Endodermal cell (in vitro differentiated cells): Measurements from ENCODE around the gene IL31RA. TPM values are rescaled to one million over a fixed set of nuclear protein-coding genes. Genes with fewer than 3 reads are reported as not detected.
A peak's percentile ranks its signal among the peaks of the same experiment; 100 is the strongest.

Experiments
- DNase-seq: peaks from one replicate; pipeline ENCODE4 v3.0.0-alpha.2; 2017
- H3K27ac ChIP-seq: 2 replicates; pipeline ENCODE4 v1.5.1; 2013; ENCODE audit warnings: mild to moderate bottlenecking, low read depth, low read length, moderate library complexity
- H3K27me3 ChIP-seq: 2 replicates; pipeline ENCODE4 v1.6.1; 2013; ENCODE audit warnings: mild to moderate bottlenecking, low read length, moderate library complexity; ENCODE audit not compliant: insufficient read depth, control insufficient read depth, poor library complexity, severe bottlenecking
- H3K36me3 ChIP-seq: 2 replicates; pipeline ENCODE4 v1.7.0; 2013; ENCODE audit warnings: mild to moderate bottlenecking, low read length, moderate library complexity; ENCODE audit not compliant: control insufficient read depth, insufficient read depth
- H3K4me1 ChIP-seq: one replicate; pipeline ENCODE4 v1.7.0; 2013; ENCODE audit warnings: low read length; ENCODE audit not compliant: control insufficient read depth, insufficient read depth
- H3K4me3 ChIP-seq: 2 replicates; pipeline ENCODE4 v1.5.1; 2013; ENCODE audit warnings: mild to moderate bottlenecking, low read length, moderate library complexity
- H3K9ac ChIP-seq: 2 replicates; pipeline ENCODE4 v1.6.1; 2013; ENCODE audit warnings: mild to moderate bottlenecking, low read length, moderate library complexity; ENCODE audit not compliant: poor library complexity, severe bottlenecking; ENCODE audit errors: extremely low read depth
- H3K9me3 ChIP-seq: 2 replicates; pipeline ENCODE4 v1.6.1; 2013; ENCODE audit warnings: mild to moderate bottlenecking, low read length, moderate library complexity; ENCODE audit not compliant: control insufficient read depth
- H3K27ac Mint-ChIP-seq: 2 replicates; pipeline ENCODE4 v1.8.0; 2020; ENCODE audit warnings: mixed read lengths
- H3K27me3 Mint-ChIP-seq: 2 replicates; pipeline ENCODE4 v1.8.0; 2021; ENCODE audit warnings: mild to moderate bottlenecking, mixed read lengths; ENCODE audit not compliant: insufficient read depth
- H3K36me3 Mint-ChIP-seq: 2 replicates; pipeline ENCODE4 v1.8.0; 2020; ENCODE audit warnings: low read depth, mixed read lengths
- H3K4me1 Mint-ChIP-seq: 2 replicates; pipeline ENCODE4 v1.8.0; 2020; ENCODE audit warnings: mixed read lengths
- H3K4me3 Mint-ChIP-seq: 2 replicates; pipeline ENCODE4 v1.8.0; 2020; ENCODE audit warnings: mild to moderate bottlenecking, moderate library complexity, mixed read lengths
- H3K9me3 Mint-ChIP-seq: 2 replicates; pipeline ENCODE4 v1.8.0; 2020; ENCODE audit warnings: mild to moderate bottlenecking, mixed read lengths
- WGBS, 2 experiments: methylation state at CpG; one replicate each; pipeline versions ENCODE4 v1.1.5 to v1.1.7; 2013; ENCODE audit warnings: missing lambda C conversion rate in 2 of 2, mixed read lengths in 1 of 2; ENCODE audit not compliant: insufficient coverage in 1 of 2, insufficient read length in 1 of 2; 5-methylcytosine and 5-hydroxymethylcytosine counted together
- total RNA-seq, 2 donors: library from RNA; stranded (reverse); fragmentation: NEBNext Ultra II Directional in 1 of 2; extraction: Animal tissue kit (Norgen Biotek cat#: 25700) in 1 of 2; gene quantifications; 2 replicates in 1 of 2; 3 replicates in 1 of 2; pipeline ENCODE4 v1.2.1, GENCODE V29; 2021
- TF ChIP-seq, protein P1 (sequence below): fragments of 200-600 bp; sonication (generic); conservative IDR thresholded peaks from 2 replicates; pipeline ENCODE4 v1.5.0; 2021; ENCODE audit warnings: antibody characterized with exemption, mild to moderate bottlenecking

Gene IL31RA
- total RNA-seq, 2 donors from 2014 or later: not detected

DNA sequence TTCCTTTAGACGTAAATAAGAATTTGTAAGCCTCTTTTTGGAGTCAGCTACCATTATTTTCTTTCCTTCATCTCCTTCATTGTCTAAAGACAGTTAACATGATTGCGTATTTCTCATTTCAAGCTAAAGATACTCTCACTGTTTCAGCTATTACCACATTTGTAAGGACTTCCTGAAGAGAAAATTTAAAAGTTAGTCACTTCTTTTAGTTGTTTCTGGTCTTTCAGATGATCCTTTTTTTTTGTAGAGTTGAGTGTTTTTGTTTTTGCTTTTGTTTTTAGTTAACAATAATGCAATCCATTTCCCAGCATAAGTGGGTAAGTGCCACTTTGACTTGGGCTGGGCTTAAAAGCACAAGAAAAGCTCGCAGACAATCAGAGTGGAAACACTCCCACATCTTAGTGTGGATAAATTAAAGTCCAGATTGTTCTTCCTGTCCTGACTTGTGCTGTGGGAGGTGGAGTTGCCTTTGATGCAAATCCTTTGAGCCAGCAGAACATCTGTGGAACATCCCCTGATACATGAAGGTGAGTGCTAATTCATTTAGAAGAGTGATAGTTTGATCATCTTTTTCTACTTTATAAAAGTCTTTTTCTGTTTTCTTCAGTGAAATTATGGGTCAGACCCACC, 2.0 kb downstream of the IL31RA start:
- 90 to 100% methylated on average over 1 to 3 of the region's 3 CpGs for WGBS, 2 experiments
- H3K4me3 Mint-ChIP-seq: no peak overlapping the region
- Histone ChIP-seq H3K4me1 (no peaks in the 10 kb centered on the region), H3K9me3 (no peaks in the 10 kb centered on the region), H3K27ac (no peak overlapping the region), H3K4me3 (no peak overlapping the region), H3K36me3 (no peaks in the 10 kb centered on the region), H3K9ac (no peak overlapping the region), H3K27me3 (no peaks in the 10 kb centered on the region)
- no peaks in the 10 kb centered on the region for H3K27me3 Mint-ChIP-seq
- no peaks in the 10 kb centered on the region for H3K9me3 Mint-ChIP-seq
- DNase-seq: no peak
- no peaks in the 10 kb centered on the region for H3K36me3 Mint-ChIP-seq
- H3K4me1 Mint-ChIP-seq: no peaks in the 10 kb centered on the region
- H3K27ac Mint-ChIP-seq: no peak overlapping the region
- TF ChIP-seq, protein P1, sequence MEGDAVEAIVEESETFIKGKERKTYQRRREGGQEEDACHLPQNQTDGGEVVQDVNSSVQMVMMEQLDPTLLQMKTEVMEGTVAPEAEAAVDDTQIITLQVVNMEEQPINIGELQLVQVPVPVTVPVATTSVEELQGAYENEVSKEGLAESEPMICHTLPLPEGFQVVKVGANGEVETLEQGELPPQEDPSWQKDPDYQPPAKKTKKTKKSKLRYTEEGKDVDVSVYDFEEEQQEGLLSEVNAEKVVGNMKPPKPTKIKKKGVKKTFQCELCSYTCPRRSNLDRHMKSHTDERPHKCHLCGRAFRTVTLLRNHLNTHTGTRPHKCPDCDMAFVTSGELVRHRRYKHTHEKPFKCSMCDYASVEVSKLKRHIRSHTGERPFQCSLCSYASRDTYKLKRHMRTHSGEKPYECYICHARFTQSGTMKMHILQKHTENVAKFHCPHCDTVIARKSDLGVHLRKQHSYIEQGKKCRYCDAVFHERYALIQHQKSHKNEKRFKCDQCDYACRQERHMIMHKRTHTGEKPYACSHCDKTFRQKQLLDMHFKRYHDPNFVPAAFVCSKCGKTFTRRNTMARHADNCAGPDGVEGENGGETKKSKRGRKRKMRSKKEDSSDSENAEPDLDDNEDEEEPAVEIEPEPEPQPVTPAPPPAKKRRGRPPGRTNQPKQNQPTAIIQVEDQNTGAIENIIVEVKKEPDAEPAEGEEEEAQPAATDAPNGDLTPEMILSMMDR: no peak

DNA sequence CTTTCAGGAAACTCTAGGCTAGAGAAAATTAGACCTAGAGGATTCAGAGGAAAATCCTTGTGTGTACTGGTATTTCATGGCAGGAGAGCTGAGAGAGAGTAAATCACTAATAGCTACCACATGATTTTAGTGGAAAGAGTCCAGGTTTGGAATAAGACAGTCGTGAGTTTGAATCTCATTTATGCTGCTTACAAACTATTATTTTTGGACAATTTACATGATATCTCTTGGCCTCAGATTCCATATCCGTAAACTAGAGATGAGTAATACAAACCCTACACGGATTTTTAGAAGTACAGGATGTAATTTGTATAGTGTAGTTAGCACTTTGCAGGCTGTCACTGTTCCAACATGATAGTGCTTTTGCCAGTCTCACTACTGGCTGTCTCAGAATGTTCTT, 2.7 kb downstream of the IL31RA start:
- Mint-ChIP-seq H3K27me3 (no peaks in the 10 kb centered on the region), H3K9me3 (no peaks in the 10 kb centered on the region), H3K36me3 (no peaks in the 10 kb centered on the region), H3K4me3 (no peak overlapping the region), H3K27ac (no peak overlapping the region), H3K4me1 (no peaks in the 10 kb centered on the region)
- no peak for DNase-seq
- peaks cover 3% of the 10 kb centered on the region for H3K27me3 ChIP-seq
- 67 to 91% methylated on average over 1 to 3 of the region's 3 CpGs for WGBS, 2 experiments
- H3K27ac ChIP-seq: no peak overlapping the region
- H3K4me1 ChIP-seq: no peaks in the 10 kb centered on the region
- no peak overlapping the region for H3K4me3 ChIP-seq
- no peaks in the 10 kb centered on the region for H3K9me3 ChIP-seq
- TF ChIP-seq, protein P1: no peak
- no peaks in the 10 kb centered on the region for H3K36me3 ChIP-seq
- no peak overlapping the region for H3K9ac ChIP-seq

DNA sequence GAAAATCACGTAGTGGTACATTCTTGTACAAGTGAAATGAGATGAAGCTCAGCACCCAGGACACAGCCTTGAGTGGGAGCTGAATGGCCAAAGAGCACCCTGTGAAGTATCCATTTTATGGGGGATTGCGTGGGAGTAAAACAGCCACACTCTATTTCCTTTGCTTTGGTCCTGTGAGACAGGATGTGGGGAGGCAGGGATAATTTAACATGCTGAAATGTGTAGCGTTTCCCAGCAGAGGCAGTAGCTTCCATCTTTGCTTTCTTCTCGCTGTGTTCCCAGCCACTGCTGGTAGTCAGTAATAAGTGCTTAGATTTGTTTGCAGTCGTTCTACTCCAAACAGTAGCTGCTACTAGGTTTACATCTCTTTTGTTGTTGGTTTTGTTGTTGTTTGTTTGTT, 4.4 kb downstream of the IL31RA start:
- no peaks in the 10 kb centered on the region for H3K27me3 Mint-ChIP-seq
- DNase-seq: no peak
- H3K4me1 Mint-ChIP-seq: no peaks in the 10 kb centered on the region
- no peaks in the 10 kb centered on the region for H3K9me3 ChIP-seq
- no peaks in the 10 kb centered on the region for H3K36me3 ChIP-seq
- no peaks in the 10 kb centered on the region for H3K36me3 Mint-ChIP-seq
- H3K9me3 Mint-ChIP-seq: no peaks in the 10 kb centered on the region
- H3K4me3 ChIP-seq: no peak overlapping the region
- no peak overlapping the region for H3K27ac ChIP-seq
- no peak overlapping the region for H3K9ac ChIP-seq
- TF ChIP-seq, protein P1: peak; percentile 37
- 89 to 93% methylated on average over 3 to 5 of the region's 5 CpGs for WGBS, 2 experiments
- no peaks in the 10 kb centered on the region for H3K4me1 ChIP-seq
- H3K27ac Mint-ChIP-seq: no peak overlapping the region
- peaks cover 4% of the 10 kb centered on the region for H3K27me3 ChIP-seq
- no peak overlapping the region for H3K4me3 Mint-ChIP-seq
